Activated naive CD4-positive, alpha-beta T cell treated with anti-CD3 and anti-CD28 coated beads, Interleukin-2, amount 50 U/mL, for 16 hours (primary cell): ENCODE results near the gene TUT4.

Experiments used
- DNase-seq: peaks from one replicate; pipeline ENCODE4 v3.0.0-alpha.2; 2020

Gene TUT4

DNA sequence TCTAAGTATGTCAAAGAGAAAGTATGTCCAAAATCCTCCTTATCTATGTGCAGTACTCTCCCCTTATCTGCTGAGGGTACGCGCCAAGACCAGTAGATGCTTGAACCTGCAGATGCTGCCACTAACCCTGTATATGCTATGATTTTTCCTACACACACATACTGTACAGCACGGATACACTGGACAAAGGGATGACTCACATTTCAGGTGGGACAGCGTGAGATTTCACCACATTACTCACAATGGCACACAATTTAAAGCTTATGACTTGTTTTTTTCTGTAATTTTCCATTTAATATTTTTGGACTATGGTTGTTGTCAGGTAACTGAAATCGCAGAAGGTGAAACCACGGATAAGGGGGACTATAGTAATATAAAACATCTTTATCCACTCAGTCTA is 152.8 kb downstream of the TUT4 start:
- no peak for DNase-seq

DNA sequence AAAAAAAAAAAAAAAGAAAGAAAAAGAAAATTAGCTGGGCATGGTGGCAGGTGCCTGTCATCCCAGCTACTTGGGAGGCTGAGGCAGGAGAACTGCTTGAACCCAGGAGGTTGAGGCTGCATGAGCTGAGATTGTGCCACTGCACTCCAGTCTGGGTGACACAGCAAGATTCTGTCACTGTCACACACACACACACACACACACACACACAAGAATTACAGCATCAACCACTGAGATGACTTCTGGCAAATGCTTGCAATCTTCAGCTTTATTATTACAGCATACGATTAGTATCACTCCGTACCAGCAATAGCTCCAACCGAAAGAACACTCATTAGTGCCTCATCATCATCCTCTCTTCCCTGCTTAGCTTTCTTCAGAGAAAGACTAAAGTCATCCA is 153.3 kb downstream of the TUT4 start:
- no peak for DNase-seq

DNA sequence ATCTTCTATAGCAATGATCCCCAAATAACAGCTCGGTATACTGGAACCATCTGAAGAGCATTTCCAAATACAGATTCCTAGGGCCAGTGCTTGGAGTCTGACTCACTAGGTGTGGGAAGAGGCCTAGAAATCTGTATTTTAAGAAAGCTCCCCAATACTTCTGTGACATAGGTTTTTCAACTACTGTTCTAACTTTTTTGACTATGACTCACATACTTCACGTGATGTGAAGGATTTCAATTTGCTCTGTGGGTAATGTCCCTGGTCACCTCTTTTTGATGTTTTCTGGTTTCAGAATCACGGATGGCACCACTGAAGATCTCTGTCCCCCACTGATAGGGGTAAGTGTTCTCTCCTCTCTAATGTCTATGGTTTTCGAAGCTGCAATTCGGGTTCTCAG is 159.7 kb downstream of the TUT4 start:
- DNase-seq: no peak

DNA sequence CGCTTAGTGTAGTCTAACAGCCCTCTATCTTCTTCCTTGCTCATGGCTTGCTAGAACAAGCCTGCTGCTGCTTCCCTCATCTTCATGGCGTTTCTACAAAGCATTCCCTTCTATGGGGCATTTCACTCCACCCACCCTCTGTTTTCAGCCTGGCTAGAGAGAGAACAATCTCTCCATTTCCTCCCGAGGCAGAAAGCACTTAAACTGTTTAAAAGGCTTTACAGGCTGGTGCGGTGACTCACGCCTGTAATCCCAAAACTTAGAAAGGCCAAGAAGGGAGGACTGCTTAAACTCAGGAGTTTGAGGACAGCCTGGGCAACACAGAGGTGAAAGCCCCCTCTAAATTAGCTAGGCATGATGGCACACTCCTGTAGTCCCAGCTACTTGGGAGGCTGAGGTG is 166.4 kb downstream of the TUT4 start:
- no peak for DNase-seq

DNA sequence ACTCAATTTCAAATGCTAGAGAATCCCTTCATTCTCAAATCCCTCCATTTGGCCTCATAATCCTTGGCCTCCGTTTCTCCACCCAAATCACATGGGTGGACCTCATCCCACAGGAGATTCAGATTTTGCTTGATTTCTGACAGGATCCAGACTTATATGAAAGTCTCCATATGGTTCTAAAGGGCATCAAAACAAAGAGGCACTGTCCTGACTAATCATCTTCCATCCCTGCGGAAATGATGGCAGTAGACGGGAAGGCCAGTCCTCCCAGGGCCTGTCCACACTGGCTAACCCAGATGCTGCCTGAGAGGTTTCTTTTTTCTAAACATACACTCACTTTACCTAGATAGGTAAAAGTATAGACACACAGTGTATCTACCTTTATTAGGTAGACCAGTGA is 167.5 kb downstream of the TUT4 start:
- no peak for DNase-seq
